GM21737 (cell line): ENCODE data around the gene KPTN.

ENCODE experiments used
- ATAC-seq: cut with Tn5 transposase; IDR thresholded peaks from one replicate; pipeline ENCODE4 v1.9.1; 2021; ENCODE audit warnings: mild to moderate bottlenecking, moderate library complexity; ENCODE audit not compliant: unreplicated experiment

The KPTN gene

DNA sequence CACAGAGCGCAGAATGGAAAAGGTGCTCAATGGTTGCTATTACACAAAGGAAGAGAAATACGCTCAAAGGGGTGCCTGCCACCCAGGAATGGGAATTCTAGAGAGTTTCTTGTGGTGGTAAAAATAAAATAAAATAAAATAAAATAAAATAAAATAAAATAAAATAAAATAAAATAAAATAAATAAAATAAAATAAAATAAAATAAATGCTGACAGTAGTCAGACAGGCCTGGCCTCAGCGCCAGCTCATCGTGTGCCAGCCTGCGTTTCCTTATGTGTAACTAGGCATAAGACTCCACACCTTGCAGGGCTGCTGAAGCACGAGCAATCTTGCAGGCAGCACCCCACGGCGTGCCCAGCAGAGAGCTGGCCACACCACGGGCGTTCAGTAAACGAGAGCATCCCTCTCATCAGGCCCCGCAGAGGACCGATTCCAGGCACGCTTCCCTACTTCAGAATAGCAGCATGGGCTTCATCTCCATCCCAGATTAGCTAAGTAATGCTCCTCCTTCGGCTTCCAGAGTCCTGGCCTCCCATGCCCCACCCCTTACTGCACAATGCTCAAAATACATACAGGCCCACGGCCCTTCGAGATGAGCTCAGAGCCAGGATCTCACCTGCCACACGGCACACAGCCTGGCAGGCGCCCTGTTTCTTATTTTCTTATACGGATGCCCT, 25.3 kb upstream of the KPTN start:
- no peak for ATAC-seq

DNA sequence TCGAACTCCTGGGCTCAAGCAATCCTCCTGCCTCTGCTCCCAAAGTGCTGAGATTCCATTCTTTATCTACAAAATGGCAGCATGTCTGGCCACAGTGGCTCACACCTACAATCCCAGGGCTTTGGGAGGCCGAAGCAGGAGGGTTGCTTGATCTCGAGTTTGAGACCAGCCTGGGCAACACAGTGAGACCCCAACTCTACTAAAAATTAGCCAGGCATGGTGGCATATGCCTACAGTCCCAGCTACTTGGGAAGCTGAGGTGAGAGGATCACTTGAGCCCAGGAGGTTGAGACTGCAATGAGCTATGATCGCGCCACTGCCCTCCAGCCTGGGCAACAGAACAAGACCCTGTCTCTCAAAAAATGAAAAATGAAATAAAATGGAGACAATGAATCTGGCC, 24.7 kb upstream of the KPTN start:
- ATAC-seq = no peak

- ATAC-seq = no peak
These were observed 24.0 kb upstream of the KPTN start for GRCh38 chr19:47507924-47508553.

DNA sequence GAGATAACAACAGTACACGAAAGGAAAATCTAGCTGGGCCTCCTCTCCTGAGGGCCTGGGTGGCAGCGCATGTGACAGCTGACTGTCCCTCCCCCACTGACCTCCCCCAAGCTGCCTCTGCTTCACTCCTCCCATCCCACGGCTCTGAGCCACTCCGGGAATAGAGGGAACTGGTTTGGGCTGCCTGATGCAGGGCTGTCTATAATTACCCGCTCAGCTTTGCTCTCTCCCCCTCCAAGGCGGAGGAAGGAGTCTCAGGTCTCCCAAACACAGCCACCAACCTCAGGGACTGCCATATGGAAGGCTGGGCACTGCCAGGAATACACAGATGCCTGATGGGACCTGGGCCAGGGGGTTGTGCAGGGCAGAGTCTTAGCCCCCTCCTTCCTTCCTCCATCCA, 23.0 kb upstream of the KPTN start:
- ATAC-seq = no peak

- no peak for ATAC-seq
These were observed 22.4 kb upstream of the KPTN start for GRCh38 chr19:47506459-47506858.

GRCh38 chr19:47505506-47505905, 21.5 kb upstream of the KPTN start:
- ATAC-seq = no peak

GRCh38 chr19:47503826-47504150, 19.8 kb upstream of the KPTN start:
- ATAC-seq = no peak

DNA sequence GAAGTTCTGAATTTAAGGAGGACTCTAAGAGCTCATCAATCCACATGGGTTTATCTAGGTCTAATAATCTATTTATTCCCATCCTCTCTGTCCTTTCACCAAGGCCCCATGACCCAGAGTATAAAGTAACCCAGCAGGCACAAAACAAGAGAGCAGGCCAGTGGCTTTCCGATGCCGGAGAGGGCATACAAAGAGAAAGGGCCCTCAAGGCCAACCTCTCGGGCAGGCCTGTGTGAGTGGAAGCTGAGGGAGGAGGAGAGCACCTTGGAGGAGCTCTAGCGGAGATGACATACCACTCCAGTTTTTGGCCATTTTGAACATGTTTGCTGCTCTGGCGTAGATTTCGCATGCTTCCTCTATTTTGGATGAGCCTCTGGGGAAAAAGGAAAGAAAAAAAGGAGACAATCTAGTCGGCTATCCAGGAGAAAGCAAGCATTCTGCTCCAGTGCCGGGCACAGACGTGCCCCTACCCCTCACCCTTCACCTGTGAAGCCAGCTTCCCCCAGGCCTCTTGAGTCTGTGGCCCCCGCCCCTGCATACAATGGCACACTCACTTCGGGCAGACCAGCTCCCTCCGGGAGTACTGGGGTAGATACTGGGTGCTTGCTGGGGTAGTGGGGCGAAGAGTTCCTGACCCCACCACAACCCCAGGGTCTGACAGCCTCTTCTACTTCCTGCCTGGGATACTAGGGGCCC, 19.3 kb upstream of the KPTN start:
- ATAC-seq = no peak

- no peak for ATAC-seq
These were observed 16.1 kb upstream of the KPTN start for GRCh38 chr19:47499863-47500830.

DNA sequence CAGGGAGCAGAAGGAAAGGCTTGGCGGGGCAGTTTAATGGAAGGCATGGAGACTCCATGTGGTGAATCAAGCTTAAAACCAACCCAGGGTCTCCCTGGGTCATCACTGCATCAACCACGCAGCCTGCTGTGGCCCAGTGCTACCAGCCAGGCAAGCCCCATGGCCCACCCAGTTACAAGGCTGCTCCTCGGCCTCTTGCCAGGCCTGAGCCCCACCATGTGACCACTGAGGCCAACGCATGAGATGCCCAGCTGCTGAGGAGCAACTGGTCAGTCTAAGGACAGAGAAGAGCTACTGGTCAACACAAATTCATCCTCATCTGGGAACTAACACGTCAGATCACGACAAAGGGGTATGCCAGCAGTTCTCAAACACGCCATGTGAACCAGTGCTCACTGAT, 15.4 kb upstream of the KPTN start:
- no peak for ATAC-seq

DNA sequence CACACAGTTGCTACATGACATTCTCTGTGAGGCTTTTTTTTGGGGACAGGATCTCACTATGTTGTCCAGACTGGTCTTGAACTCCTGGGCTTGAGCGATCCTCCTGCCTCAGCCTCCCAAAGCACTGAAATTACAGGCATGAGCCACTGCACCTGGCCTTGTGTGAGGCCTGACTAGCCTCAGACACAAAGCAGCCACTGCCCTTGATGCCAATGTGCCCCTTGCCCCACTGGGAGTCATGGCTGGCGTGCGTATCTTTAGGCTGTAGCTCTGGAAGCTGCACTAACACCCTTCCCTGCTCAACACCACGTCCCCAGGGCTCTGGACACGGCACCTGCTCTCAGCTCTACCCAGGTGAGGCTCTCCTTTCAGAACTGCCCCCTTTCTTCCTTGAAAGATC, 14.5 kb upstream of the KPTN start:
- ATAC-seq = no peak

GRCh38 chr19:47497821-47498520, 14.0 kb upstream of the KPTN start:
- ATAC-seq = no peak

DNA sequence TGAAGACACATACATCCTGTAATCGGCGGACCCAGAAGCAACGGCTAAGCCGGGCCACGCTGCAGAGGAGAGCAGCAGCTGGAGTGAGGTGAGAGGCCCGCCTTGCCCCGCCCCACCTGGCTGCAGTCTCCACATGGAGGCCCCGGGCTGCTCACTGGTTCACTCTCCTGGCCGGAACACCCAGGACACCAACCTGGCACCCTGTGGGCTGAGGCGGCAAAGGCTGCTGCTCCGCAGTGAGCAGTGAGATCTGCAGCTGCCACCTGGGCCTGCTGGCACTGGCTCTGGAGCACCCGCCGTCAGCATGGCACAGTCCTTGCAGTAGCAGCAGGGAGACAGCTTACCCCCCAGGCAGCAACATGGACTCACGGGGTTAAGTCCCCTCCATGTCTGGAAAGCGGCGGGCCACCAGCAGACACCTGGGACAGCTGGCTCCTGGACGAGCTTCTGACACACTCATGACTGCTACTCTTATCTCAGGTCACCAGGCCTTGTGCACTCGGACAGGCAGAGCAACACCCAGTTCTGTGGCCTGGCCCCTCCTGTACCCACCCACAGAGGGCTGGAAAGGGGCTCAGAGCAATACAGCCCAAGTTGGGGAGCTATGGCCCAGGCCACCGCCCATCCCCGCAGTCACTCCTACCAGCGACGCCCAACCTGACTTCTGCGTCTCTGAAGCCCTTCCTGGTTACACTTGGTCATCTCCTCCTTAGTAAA, 13.2 kb upstream of the KPTN start:
- ATAC-seq = no peak

DNA sequence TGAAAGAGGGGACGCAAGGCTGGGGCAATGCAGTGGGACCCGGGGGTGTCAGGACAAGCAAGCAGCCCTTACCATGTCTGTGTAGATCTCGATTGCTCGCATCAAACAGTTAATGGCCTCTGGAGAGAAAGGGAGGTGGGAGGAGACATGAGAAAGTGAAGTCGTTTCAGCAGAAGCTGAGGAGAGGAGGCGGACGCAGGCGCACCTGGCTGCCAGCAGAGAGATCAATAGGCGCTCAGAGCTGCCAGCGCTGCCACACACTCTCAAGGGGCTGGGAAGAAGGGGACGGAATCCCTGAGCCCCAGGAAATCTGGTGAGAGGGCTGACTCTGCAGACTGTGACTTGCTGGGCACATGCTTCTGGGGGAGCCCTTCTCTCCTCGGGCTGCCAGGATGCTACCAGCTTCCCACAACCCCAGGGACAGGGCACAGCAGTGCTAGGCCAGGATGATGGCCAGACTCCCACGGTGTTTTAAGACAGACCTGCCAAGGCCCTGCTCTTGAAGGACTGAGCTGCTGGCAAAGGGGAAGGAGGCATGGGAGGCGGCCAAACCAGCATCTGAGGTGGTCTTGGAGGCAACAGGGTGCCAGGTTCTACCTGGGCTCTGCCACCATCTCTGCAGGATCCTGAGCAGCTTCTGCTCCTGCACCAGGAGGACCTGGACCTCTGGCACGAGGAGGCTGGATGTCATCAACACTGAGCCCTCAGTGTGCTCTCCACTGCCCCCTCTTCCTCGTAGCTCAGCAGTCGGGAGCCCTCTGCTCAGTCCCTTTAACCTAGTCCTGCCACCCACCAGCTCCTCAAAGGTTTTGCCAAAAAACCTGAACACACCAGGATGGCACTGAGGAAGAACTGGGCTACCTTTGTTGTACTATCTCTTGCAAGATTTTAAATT, 11.7 kb upstream of the KPTN start:
- ATAC-seq = no peak

DNA sequence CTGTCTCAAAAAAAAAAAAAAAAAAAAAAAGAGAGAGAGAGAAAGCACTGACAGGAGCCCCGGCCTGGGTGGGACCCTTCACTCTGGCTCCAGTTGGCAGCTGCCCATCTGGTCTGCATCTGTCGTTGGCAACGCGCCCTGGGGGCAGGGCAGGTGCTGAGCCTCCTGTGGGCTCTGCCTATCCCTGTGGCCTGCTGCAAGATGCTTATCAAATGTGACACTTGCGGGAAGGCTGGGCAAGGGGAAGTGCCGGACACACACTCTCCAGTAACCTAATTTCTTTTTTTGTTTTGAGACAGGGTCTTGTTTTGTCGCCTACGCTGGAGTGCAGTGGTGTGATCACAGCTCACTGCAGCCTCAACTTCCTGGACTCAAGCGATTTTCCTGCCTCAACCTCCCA, 10.7 kb upstream of the KPTN start:
- no peak for ATAC-seq

- no peak for ATAC-seq
These were observed 10.2 kb upstream of the KPTN start for GRCh38 chr19:47494211-47494547.

DNA sequence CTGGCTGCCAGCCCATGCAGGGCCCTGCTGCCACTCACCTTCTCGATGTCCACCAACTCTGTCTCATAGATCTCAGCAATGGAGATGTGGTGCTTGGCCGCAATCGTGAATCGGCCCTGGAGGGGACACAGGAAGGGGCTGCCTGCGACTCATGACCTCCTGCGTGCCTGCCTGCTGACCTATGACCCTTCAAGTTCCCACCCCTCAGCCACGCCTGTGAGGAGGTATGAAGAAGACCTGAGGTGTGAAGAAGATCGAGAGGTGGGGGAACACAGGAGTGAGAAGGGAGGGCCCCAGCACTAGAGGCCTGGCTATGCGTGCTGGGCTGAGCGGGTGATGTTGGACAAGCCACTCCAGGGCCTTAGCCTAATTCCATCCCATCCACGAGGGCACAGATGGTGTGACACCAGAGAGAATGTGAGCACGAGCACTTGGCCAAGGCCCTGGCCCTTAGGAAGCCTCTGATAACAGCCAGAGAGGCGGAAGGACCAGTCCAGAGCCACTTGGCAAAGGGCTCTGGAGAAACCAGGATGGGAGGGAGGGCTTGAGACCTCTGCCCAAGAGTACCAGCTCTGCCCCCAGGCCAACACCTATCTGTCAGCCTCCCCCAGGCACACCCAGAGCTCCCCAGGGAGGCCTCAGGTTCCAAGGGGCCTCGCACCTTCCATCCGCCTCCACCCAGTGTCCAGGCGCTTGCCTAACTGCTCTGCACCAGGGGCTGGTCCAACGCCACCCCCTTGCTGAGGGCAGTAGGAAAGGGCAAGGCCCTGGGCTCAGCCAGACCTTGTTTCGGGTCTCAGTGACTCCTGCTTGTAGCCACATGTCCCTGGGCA, 9.6 kb upstream of the KPTN start:
- ATAC-seq = no peak
